ENCODE measurements around the gene ANO1.

Gene ANO1

GRCh38 chr11:70118642-70119041 lies 40.5 kb downstream of the ANO1 start:
- ATAC-seq (no peak), DNase-seq (no peak)
- no peaks in the 10 kb centered on the region for H3K4me1 Mint-ChIP-seq
- H3K36me3 Mint-ChIP-seq (ENCODE audit: low read depth): no peaks in the 10 kb centered on the region
- H3K4me3 Mint-ChIP-seq: no peak overlapping the region
- peaks cover 15% of the 10 kb centered on the region for H3K27me3 Mint-ChIP-seq
- H3K27ac Mint-ChIP-seq: no peak overlapping the region
- peaks cover 10% of the 10 kb centered on the region for H3K9me3 Mint-ChIP-seq

DNA sequence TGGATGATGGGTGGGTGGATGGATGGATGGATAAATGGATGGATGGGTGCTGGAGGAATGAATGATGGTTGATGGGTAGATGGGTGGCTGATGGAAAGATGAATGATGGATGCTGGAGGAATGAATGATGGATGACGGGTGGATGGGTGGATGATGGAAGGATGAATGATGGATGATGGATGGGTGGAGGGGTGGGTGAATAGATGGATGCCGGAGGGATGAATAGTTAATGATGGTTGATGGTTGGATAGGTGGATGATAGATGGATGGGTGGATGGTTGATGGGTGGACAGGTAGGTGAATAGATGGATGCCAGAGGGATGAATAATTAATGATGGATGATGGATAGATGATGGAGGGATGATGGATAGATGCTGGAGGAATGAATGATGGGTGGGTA lies 41.4 kb downstream of the ANO1 start:
- H3K36me3 Mint-ChIP-seq (ENCODE audit: low read depth): no peaks in the 10 kb centered on the region
- peaks cover 15% of the 10 kb centered on the region for H3K27me3 Mint-ChIP-seq
- no peak for DNase-seq
- H3K4me3 Mint-ChIP-seq: no peak overlapping the region
- no peak for ATAC-seq
- no peak overlapping the region for H3K27ac Mint-ChIP-seq
- H3K4me1 Mint-ChIP-seq: no peaks in the 10 kb centered on the region
- H3K9me3 Mint-ChIP-seq: peaks cover 10% of the 10 kb centered on the region

DNA sequence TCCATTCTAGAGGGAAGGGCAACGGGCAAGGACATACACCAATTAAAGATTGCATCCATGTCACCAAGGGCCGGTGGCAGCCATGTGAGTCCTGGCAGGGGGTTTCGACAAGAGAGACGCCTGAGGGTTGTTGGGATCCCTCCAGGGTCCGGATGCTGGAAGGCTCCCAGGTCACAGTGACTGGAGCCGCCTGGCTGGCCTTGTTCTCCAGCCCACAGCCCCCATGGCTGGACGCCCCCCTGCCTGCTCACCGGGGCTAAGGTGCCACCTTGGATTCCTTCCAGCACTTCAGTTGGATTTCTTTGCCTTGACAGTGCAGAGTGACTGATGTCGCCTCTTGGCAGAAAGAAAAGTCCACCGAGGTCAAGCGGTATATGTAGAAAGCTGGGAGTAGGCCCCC lies 42.6 kb downstream of the ANO1 start:
- H3K27me3 Mint-ChIP-seq: peaks cover 15% of the 10 kb centered on the region
- no peak overlapping the region for H3K4me3 Mint-ChIP-seq
- no peak for ATAC-seq
- no peak overlapping the region for H3K27ac Mint-ChIP-seq
- no peak for DNase-seq
- no peaks in the 10 kb centered on the region for H3K36me3 Mint-ChIP-seq (ENCODE audit: low read depth)
- H3K9me3 Mint-ChIP-seq: peaks cover 10% of the 10 kb centered on the region
- H3K4me1 Mint-ChIP-seq: no peaks in the 10 kb centered on the region

GRCh38 chr11:70122490-70123198 lies 44.5 kb downstream of the ANO1 start:
- Mint-ChIP-seq H3K36me3 (ENCODE audit: low read depth) (no peaks in the 10 kb centered on the region), H3K4me1 (no peaks in the 10 kb centered on the region), H3K27ac (no peak overlapping the region), H3K27me3 (peaks cover 15% of the 10 kb centered on the region), H3K4me3 (no peak overlapping the region), H3K9me3 (peaks cover 10% of the 10 kb centered on the region)
- no peak for DNase-seq
- ATAC-seq: no peak

DNA sequence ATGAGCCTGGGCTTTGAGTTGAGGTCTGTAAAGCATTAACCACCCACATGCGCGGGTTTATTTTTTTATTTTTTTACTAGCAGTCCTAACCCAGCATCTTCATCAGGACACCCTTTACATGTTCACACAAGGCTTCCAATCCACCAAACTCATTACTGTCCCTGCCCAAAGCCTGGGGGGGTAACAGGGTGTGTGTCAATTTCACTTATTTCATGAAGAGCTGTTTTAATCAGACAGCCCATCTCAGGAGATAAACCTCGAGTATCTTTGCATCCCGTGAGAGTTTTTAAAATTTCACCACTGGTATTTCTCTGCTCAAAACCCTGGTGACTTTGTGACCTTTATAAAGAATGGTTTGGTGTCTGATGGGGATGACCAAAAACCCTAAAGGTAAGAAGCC lies 45.6 kb downstream of the ANO1 start:
- H3K4me1 Mint-ChIP-seq: no peaks in the 10 kb centered on the region
- H3K27ac Mint-ChIP-seq: no peak overlapping the region
- ATAC-seq: no peak

DNA sequence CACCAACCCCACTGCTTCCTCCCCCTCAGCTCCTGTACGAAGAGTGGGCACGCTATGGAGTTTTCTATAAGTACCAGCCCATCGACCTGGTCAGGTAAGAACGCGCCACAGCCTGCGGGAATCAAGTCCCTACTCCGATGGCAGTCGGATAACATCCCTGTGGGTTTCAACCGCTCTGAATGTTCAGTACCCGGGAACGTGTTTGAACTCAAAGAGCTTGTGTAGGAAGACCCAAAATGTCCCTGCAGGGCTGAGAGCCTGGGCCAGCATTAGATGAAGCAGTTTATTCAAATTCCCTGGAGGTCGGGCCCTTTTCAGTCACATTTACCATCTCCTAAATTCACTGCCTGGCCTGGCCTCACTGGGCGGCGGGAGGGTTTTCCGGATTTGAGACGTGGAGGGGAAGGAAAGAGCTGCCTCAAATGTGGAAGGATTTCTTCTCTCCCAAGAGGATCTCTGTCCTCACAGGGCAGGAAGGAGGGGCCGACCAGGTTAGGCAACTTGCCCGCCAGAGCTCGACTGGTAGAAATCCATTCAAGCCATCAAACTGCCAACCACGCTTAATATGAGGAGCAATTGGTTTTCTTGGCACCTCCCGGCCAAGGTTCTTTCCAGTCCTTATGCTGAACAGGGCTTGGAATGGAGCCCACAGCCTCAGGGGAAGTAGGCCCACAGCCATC lies 46.3 kb downstream of the ANO1 start:
- no peak for ATAC-seq
- H3K27ac Mint-ChIP-seq: no peak overlapping the region
- H3K9me3 Mint-ChIP-seq: peaks cover 2% of the 10 kb centered on the region
- no peaks in the 10 kb centered on the region for H3K36me3 Mint-ChIP-seq (ENCODE audit: low read depth)
- DNase-seq: no peak
- H3K4me1 Mint-ChIP-seq: no peaks in the 10 kb centered on the region
- peaks cover 6% of the 10 kb centered on the region for H3K27me3 Mint-ChIP-seq
- H3K4me3 Mint-ChIP-seq: no peak overlapping the region

More for the DNA sequence above, 45.6 kb downstream of the ANO1 start:
- H3K36me3 Mint-ChIP-seq (ENCODE audit: low read depth): no peaks in the 10 kb centered on the region
- H3K9me3 Mint-ChIP-seq: peaks cover 5% of the 10 kb centered on the region
- H3K27me3 Mint-ChIP-seq: peaks cover 10% of the 10 kb centered on the region
- H3K4me3 Mint-ChIP-seq: no peak overlapping the region
- no peak for DNase-seq

GRCh38 chr11:70126494-70126893 lies 48.4 kb downstream of the ANO1 start:
- Mint-ChIP-seq H3K4me1 (no peaks in the 10 kb centered on the region), H3K4me3 (no peak overlapping the region), H3K27ac (no peak overlapping the region), H3K9me3 (no peaks in the 10 kb centered on the region), H3K27me3 (no peaks in the 10 kb centered on the region), H3K36me3 (ENCODE audit: low read depth) (no peaks in the 10 kb centered on the region)
- no peak for DNase-seq
- ATAC-seq: no peak

- no peaks in the 10 kb centered on the region for H3K9me3 Mint-ChIP-seq
- no peak overlapping the region for H3K27ac Mint-ChIP-seq
- no peaks in the 10 kb centered on the region for H3K36me3 Mint-ChIP-seq (ENCODE audit: low read depth)
- DNase-seq (no peak), ATAC-seq (no peak)
- H3K27me3 Mint-ChIP-seq: no peaks in the 10 kb centered on the region
- no peaks in the 10 kb centered on the region for H3K4me1 Mint-ChIP-seq
- no peak overlapping the region for H3K4me3 Mint-ChIP-seq
These were observed 49.7 kb downstream of the ANO1 start for GRCh38 chr11:70127653-70128434.

GRCh38 chr11:70128435-70128906 lies 50.4 kb downstream of the ANO1 start:
- no peaks in the 10 kb centered on the region for H3K27me3 Mint-ChIP-seq

GRCh38 chr11:70129051-70129592 lies 51.0 kb downstream of the ANO1 start:
- ATAC-seq: no peak
- DNase-seq: no peak
- H3K36me3 Mint-ChIP-seq (ENCODE audit: low read depth): no peaks in the 10 kb centered on the region
- H3K9me3 Mint-ChIP-seq: no peaks in the 10 kb centered on the region
- no peaks in the 10 kb centered on the region for H3K27me3 Mint-ChIP-seq
- no peak overlapping the region for H3K27ac Mint-ChIP-seq
- H3K4me3 Mint-ChIP-seq: no peak overlapping the region
- no peaks in the 10 kb centered on the region for H3K4me1 Mint-ChIP-seq

More at GRCh38 chr11:70128435-70128906, 50.4 kb downstream of the ANO1 start:
- Mint-ChIP-seq H3K36me3 (ENCODE audit: low read depth) (no peaks in the 10 kb centered on the region), H3K4me1 (no peaks in the 10 kb centered on the region), H3K9me3 (no peaks in the 10 kb centered on the region), H3K27ac (no peak overlapping the region), H3K4me3 (no peak overlapping the region)
- no peak for ATAC-seq
- DNase-seq: no peak

DNA sequence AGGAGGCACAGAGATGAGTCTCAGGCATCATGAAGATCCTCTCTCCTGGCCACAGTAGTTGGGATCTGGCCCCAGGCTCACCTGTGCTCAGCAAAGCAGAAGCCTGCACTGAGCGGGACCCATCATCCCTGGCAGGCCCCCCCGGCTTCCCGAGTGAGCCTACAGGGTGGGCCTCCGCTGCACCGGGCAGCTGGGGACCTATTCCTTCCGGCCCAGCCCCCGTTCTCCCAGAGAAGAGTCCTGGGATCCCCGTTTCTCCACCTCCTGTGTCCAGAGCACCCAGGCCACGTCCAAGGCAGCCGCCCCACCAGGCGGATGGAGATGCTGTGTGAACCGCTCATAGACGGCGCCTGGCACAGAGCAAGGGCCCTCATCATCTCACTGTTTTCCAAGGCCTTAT lies 52.5 kb downstream of the ANO1 start:
- no peak for DNase-seq
- no peaks in the 10 kb centered on the region for H3K36me3 Mint-ChIP-seq (ENCODE audit: low read depth)
- no peak overlapping the region for H3K27ac Mint-ChIP-seq
- no peak for ATAC-seq
- H3K4me3 Mint-ChIP-seq: no peak overlapping the region
- H3K9me3 Mint-ChIP-seq: no peaks in the 10 kb centered on the region
- no peaks in the 10 kb centered on the region for H3K27me3 Mint-ChIP-seq
- no peaks in the 10 kb centered on the region for H3K4me1 Mint-ChIP-seq

DNA sequence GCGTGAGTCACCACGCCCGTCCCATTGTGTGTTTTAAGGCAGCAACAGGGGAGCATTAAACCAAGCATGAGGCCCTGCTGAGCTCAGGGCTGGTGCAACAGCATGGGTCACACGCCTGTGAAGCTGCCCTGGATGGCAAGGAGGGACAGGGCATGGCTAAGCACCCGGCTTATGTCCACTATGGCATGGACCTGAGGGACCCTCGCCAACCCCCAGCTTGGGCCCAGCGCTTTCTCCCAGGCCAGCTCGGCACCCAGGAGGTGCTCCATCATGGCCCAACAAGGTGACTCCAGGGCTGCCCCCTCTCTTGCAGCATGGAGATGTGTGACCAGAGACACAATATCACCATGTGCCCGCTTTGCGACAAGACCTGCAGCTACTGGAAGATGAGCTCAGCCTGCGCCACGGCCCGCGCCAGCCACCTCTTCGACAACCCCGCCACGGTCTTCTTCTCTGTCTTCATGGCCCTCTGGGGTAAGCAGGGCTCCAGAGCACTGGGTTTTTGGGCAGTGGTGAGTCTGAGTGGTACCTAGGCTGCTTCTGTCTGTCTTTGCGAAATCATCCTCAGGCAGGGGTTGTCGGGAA lies 53.6 kb downstream of the ANO1 start:
- no peak overlapping the region for H3K27ac Mint-ChIP-seq
- H3K9me3 Mint-ChIP-seq: no peaks in the 10 kb centered on the region

DNA sequence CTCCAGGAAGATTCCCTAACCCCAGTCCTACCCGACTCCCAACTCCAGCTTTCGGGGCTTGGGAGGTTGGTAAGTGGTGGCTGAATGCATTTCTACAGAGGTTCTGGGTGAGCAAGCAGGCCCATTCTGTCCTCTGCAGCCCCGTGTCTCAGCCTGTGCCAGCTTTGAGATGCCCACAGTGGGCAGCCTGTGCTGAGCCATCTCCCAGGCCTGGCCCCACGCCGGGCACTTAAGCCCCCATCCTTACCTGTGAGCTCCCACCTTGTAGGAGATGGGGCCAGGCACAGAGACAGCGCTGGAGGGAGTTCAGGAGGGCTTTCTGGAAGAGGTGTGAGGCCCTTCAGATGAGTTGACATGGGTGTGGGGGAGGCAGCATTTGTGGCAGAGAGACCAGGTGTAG lies 54.5 kb downstream of the ANO1 start:
- H3K27me3 Mint-ChIP-seq: no peaks in the 10 kb centered on the region
- no peaks in the 10 kb centered on the region for H3K4me1 Mint-ChIP-seq
- no peak for DNase-seq
- no peak for ATAC-seq
- H3K36me3 Mint-ChIP-seq (ENCODE audit: low read depth): no peaks in the 10 kb centered on the region
- H3K9me3 Mint-ChIP-seq: no peaks in the 10 kb centered on the region
- no peak overlapping the region for H3K27ac Mint-ChIP-seq
- no peak overlapping the region for H3K4me3 Mint-ChIP-seq

More for the DNA sequence above, 53.6 kb downstream of the ANO1 start:
- ATAC-seq (no peak), DNase-seq (no peak)
- Mint-ChIP-seq H3K27me3 (no peaks in the 10 kb centered on the region), H3K4me3 (no peak overlapping the region), H3K4me1 (no peaks in the 10 kb centered on the region), H3K36me3 (ENCODE audit: low read depth) (no peaks in the 10 kb centered on the region)

DNA sequence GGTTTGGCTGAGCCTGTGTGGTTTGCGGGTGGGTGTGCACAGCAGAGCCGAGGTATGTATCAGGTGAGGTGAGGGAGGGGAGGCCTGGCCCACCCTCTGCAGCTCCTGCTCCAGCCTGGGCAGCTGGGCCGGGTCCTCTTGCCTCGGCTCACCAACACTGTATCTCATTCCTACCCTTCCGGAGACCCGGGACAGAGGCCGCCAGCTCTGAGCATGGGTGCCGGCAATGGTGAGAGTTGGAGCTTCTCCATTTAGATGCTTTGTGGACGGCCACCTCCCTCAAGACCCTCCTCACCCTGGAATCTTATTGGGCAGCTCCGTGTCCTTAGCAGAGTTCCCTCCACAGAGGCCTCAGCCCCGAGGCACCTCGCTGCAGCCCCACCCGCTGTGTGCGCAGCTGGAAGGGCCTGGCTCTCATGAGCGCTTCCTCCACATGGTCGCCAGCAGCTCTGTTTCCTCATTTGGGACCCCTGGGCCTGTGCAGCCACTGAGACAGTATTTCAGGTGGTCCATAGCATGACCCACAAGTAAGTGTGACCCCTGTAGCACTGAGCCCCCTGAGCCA lies 55.7 kb downstream of the ANO1 start:
- no peak for DNase-seq
- Mint-ChIP-seq H3K36me3 (ENCODE audit: low read depth) (no peaks in the 10 kb centered on the region), H3K27me3 (no peaks in the 10 kb centered on the region), H3K27ac (no peak overlapping the region), H3K4me3 (no peak overlapping the region), H3K4me1 (no peaks in the 10 kb centered on the region), H3K9me3 (no peaks in the 10 kb centered on the region)
- ATAC-seq: no peak

Measured in activated naive CD8-positive, alpha-beta T cell treated with anti-CD3 and anti-CD28 coated beads, Interleukin-2, amount 50 U/mL, for 24 hours (primary cell).